ENCODE data around the gene TNP1. TPM values are rescaled to one million over a fixed set of nuclear protein-coding genes. Genes with fewer than 3 reads are reported as not detected.

The TNP1 gene
- polyA plus RNA-seq, 1 experiment = not detected

DNA sequence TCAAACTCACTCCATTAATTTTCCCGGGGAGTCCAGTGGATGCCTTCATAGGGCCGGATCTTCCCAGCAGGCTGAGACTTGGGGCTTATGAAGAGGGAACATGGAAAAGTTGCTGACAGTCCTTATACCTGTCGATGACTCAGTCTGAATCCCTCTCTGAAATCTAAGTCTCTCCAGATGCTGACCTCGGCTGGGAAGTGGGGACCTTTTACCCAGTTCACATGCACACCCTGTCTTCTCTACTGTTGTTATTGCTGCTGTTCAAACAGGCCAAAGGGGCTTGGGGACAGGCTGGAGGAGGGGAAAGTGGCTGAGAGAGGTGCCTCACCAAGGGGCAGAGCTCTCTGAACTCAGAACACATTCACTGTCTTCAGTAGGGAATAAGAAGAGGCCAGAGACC is 4.1 kb upstream of the TNP1 start:
- ChIA-PET POLR2A (no interaction called here), CTCF (no interaction called here)
- Histone ChIP-seq H3K4me3 (ENCODE audit: low read depth, low read length) (no peak overlapping the region), H3K27me3 (ENCODE audit: control insufficient read depth, insufficient read depth, low read length) (no peaks in the 10 kb centered on the region), H3K36me3 (ENCODE audit: control insufficient read depth, insufficient read depth, low read length) (no peaks in the 10 kb centered on the region)
- DNase-seq (ENCODE audit: low read depth) = no peak
- TF ChIP-seq, protein P1, sequence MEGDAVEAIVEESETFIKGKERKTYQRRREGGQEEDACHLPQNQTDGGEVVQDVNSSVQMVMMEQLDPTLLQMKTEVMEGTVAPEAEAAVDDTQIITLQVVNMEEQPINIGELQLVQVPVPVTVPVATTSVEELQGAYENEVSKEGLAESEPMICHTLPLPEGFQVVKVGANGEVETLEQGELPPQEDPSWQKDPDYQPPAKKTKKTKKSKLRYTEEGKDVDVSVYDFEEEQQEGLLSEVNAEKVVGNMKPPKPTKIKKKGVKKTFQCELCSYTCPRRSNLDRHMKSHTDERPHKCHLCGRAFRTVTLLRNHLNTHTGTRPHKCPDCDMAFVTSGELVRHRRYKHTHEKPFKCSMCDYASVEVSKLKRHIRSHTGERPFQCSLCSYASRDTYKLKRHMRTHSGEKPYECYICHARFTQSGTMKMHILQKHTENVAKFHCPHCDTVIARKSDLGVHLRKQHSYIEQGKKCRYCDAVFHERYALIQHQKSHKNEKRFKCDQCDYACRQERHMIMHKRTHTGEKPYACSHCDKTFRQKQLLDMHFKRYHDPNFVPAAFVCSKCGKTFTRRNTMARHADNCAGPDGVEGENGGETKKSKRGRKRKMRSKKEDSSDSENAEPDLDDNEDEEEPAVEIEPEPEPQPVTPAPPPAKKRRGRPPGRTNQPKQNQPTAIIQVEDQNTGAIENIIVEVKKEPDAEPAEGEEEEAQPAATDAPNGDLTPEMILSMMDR (IDR thresholded peaks at IDR 0.05; ENCODE audit: insufficient read depth, low read depth, low read length) = no peak

DNA sequence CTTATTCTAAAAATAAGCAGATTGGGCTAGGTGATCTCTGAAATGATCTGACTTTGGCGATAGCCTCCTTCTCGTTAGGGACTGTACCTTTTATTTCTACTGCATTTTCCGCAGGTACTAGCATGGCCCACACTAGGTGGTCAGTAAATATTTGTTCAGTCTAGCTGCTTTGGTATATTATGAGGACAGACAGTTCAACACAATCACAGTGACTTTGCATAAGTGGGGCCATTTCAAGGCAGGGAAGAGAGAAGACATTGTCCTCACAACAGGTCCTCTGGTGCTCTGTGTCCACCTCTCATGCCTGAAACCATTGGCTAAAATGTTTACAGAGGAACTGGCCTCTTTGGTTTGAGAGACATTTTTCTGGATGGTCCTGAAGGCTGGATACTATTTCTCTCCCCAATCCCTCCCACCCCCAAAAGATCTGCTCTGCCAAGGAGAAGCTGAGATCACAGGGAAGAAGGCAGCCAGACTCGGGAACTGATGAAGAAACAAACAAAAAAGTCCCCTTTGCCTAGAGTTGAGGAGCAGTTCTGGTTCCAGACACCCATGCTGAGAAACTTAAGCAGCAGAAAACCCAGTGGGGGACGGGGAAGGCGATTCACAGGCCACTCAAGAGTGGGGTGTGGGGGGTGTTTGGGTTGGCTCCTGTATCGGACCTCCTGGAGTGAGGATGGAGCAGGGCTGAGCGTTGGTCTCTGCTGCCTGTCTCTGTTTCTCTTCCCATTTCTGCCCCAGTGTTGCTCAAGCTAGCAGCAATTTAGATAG is 2.9 kb upstream of the TNP1 start:
- no peak for DNase-seq (ENCODE audit: low read depth)
- TF ChIP-seq, protein P1 (IDR thresholded peaks at IDR 0.05; ENCODE audit: insufficient read depth, low read depth, low read length) = no peak
- ChIA-PET POLR2A (no interaction called here), CTCF (no interaction called here)
- Histone ChIP-seq H3K36me3 (ENCODE audit: control insufficient read depth, insufficient read depth, low read length) (no peaks in the 10 kb centered on the region), H3K27me3 (ENCODE audit: control insufficient read depth, insufficient read depth, low read length) (no peaks in the 10 kb centered on the region), H3K4me3 (ENCODE audit: low read depth, low read length) (no peak overlapping the region)

DNA sequence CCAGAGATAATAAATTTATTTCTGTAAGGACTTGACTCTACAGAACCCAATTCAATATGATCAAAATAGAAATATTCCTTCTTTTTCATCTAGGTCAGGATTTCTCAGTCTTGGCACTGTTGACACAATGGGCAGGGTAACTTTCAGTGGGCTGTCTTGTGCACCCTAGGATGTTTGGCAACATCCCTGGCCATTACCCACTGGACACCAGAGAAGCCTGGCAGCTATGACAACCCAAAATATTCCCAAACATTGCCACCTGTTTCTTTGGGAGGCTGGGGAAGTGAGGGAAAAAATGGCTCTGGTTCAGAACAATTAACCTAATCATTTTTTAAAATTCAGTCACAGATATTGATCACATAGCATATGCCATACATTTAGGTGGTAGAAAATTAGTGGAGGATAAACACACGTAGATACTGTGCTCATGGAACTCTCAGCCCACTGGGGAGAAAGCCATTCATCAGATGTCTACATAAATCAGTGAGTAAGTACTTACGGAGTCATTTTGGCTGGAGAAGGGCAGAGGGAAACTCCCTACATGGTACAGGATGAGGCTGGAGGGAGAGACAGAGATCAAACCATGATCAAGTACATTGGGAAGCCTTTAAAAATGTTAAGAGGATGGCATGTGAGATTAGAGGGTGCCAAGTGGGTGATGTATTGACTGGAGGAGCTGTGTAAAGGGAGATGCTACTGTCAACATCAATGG is 718 bp upstream of the TNP1 start:
- Histone ChIP-seq H3K36me3 (ENCODE audit: control insufficient read depth, insufficient read depth, low read length) (no peaks in the 10 kb centered on the region), H3K4me3 (ENCODE audit: low read depth, low read length) (no peak overlapping the region), H3K27me3 (ENCODE audit: control insufficient read depth, insufficient read depth, low read length) (no peaks in the 10 kb centered on the region)
- TF ChIP-seq, protein P1 (IDR thresholded peaks at IDR 0.05; ENCODE audit: insufficient read depth, low read depth, low read length) = no peak
- DNase-seq (ENCODE audit: low read depth) = no peak
- POLR2A ChIA-PET = no interaction called here
- CTCF ChIA-PET = no interaction called here

DNA sequence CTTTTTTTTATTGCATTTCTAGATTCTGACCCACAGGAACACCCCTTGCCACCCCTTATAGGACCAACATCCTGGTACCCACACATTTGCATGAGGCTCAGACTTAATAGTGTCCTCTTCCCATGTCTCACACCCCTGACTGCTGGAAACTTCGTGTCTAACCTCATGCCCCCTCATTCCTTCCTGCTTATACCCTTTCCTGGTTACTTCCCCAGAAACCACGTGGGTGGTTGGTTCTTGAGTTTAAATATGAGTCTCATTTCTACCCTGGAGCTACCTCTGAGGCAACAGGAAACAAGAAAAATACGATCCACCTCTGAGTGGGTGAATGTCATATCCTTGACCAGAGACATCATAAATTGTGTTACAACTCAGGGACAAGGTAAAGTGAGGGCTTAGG is 1.6 kb downstream of the TNP1 start:
- ChIA-PET CTCF (interaction anchor here (2.0 kb wide), 1 partner anchor 10 kb away, joined by 6 read pairs; no protein-coding TSS in a partner anchor), POLR2A (no interaction called here)
- DNase-seq (ENCODE audit: low read depth) = no peak
- TF ChIP-seq, protein P1 (IDR thresholded peaks at IDR 0.05; ENCODE audit: insufficient read depth, low read depth, low read length) = no peak
- H3K36me3 ChIP-seq (ENCODE audit: control insufficient read depth, insufficient read depth, low read length) = no peaks in the 10 kb centered on the region
- no peak overlapping the region for H3K4me3 ChIP-seq (ENCODE audit: low read depth, low read length)
- H3K27me3 ChIP-seq (ENCODE audit: control insufficient read depth, insufficient read depth, low read length) = no peaks in the 10 kb centered on the region

DNA sequence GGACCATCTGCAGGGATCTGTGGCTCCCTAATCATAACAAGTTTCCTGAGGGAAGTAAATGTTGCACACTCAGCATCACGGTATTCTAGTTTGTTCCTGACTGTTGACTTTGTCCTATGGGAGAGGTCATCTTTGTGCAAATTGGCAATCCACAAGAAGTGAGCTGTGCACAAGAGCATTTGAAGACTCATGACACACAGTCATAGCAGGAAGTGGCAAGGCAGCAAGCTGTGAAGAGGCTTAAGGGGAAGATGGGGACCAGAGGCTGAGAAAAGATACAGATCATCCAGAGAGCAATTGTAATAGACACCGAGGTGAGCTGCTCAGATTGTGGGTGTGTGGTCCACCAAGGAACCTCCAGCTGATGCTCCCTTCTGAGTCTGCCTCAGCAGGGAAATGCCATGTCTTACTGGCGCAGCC is 2.7 kb downstream of the TNP1 start:
- TF ChIP-seq, protein P1 (IDR thresholded peaks at IDR 0.05; ENCODE audit: insufficient read depth, low read depth, low read length) = no peak
- DNase-seq (ENCODE audit: low read depth) = no peak
- Histone ChIP-seq H3K27me3 (ENCODE audit: control insufficient read depth, insufficient read depth, low read length) (no peaks in the 10 kb centered on the region), H3K4me3 (ENCODE audit: low read depth, low read length) (no peak overlapping the region), H3K36me3 (ENCODE audit: control insufficient read depth, insufficient read depth, low read length) (no peaks in the 10 kb centered on the region)
- CTCF ChIA-PET = interaction anchor here (1.1 kb wide), 1 partner anchor 15 kb away, joined by 3 read pairs; no protein-coding TSS in a partner anchor
- POLR2A ChIA-PET = interaction anchor here (0.6 kb wide), 1 partner anchor 10 kb away, joined by 4 read pairs; no protein-coding TSS in a partner anchor
